Mesenchymal stem cell (in vitro differentiated cells and primary cell): ENCODE measurements around the gene ZRANB1.

ENCODE experiments used
- DNase-seq: peaks from one replicate; pipeline ENCODE4 v3.0.0-alpha.2; 2013
- H2AFZ ChIP-seq: one replicate; pipeline ENCODE4 v1.6.1; 2013; ENCODE audit warnings: low read depth, mild to moderate bottlenecking, control low read depth, inconsistent platforms, low read length, moderate library complexity
- H2AK5ac ChIP-seq: 2 replicates; pipeline ENCODE4 v1.6.1; 2013; ENCODE audit warnings: low read length, moderate library complexity, mild to moderate bottlenecking, inconsistent platforms; ENCODE audit not compliant: severe bottlenecking
- H2BK120ac ChIP-seq: one replicate; pipeline ENCODE4 v1.6.1; 2013; ENCODE audit warnings: low read depth, mild to moderate bottlenecking, inconsistent platforms, low read length, moderate library complexity
- H2BK12ac ChIP-seq, 2 experiments: one replicate each; pipeline ENCODE4 v1.6.1; 2013; ENCODE audit warnings: inconsistent platforms in 2 of 2, low read length in 2 of 2, mild to moderate bottlenecking in 2 of 2, moderate library complexity in 2 of 2, control low read depth in 1 of 2
- H2BK15ac ChIP-seq: one replicate; pipeline ENCODE4 v1.6.1; 2013; ENCODE audit warnings: mild to moderate bottlenecking, low read depth, inconsistent platforms; ENCODE audit not compliant: poor library complexity, severe bottlenecking
- H2BK5ac ChIP-seq: 2 replicates; pipeline ENCODE4 v1.6.1; 2013; ENCODE audit warnings: low read depth, mild to moderate bottlenecking, low read length, control low read depth, inconsistent platforms; ENCODE audit not compliant: poor library complexity, severe bottlenecking
- H3K14ac ChIP-seq, 2 experiments: one replicate each; pipeline ENCODE4 v1.6.1; 2013; ENCODE audit warnings: inconsistent platforms in 2 of 2, low read length in 2 of 2, control low read depth in 1 of 2, mild to moderate bottlenecking in 1 of 2, moderate library complexity in 1 of 2
- H3K18ac ChIP-seq, 2 experiments: one replicate each; pipeline ENCODE4 v1.6.1; 2013; ENCODE audit warnings: inconsistent platforms in 2 of 2, low read length in 2 of 2, control low read depth in 1 of 2, low read depth in 1 of 2, mild to moderate bottlenecking in 1 of 2
- H3K23ac ChIP-seq, 2 experiments: one replicate each; pipeline ENCODE4 v1.6.1; 2013; ENCODE audit warnings: inconsistent platforms in 2 of 2, low read length in 2 of 2, mild to moderate bottlenecking in 2 of 2, moderate library complexity in 2 of 2, control low read depth in 1 of 2
- H3K27ac ChIP-seq: 2 replicates; pipeline ENCODE4 v1.5.1; 2013; ENCODE audit warnings: mild to moderate bottlenecking, moderate library complexity, low read length, control low read depth, inconsistent platforms; ENCODE audit not compliant: poor library complexity, severe bottlenecking
- H3K27me3 ChIP-seq, 2 experiments: 2 replicates each; pipeline versions ENCODE4 v1.6.1 to v1.7.0; 2013; ENCODE audit warnings: low read length in 2 of 2, mild to moderate bottlenecking in 2 of 2, moderate library complexity in 2 of 2, control low read depth in 1 of 2, inconsistent platforms in 1 of 2; ENCODE audit not compliant: control insufficient read depth in 1 of 2, insufficient read depth in 1 of 2
- H3K36me3 ChIP-seq, 2 experiments: 2 replicates each; pipeline versions ENCODE4 v1.6.1 to v1.7.0; 2013; ENCODE audit warnings: low read length in 2 of 2, control low read depth in 1 of 2, inconsistent platforms in 1 of 2, low read depth in 1 of 2, mild to moderate bottlenecking in 1 of 2; ENCODE audit not compliant: insufficient read depth in 2 of 2, control insufficient read depth in 1 of 2
- H3K4ac ChIP-seq, 2 experiments: one replicate each; pipeline ENCODE4 v1.6.1; 2013; ENCODE audit warnings: inconsistent platforms in 2 of 2, low read length in 2 of 2, mild to moderate bottlenecking in 2 of 2, moderate library complexity in 2 of 2, control low read depth in 1 of 2, low read depth in 1 of 2
- H3K4me1 ChIP-seq: 2 replicates; pipeline ENCODE4 v1.6.1; 2013; ENCODE audit warnings: low read depth, low read length, control low read depth; ENCODE audit not compliant: control insufficient read depth, insufficient read depth
- H3K4me2 ChIP-seq: 2 replicates; pipeline ENCODE4 v1.6.1; 2013; ENCODE audit warnings: low read length, mild to moderate bottlenecking, inconsistent platforms; ENCODE audit not compliant: poor library complexity, severe bottlenecking
- H3K4me3 ChIP-seq, 2 experiments: 2 replicates each; pipeline versions ENCODE4 v1.5.1 to v1.7.0; 2013; ENCODE audit warnings: low read length in 2 of 2, mild to moderate bottlenecking in 2 of 2, control low read depth in 1 of 2, low read depth in 1 of 2; ENCODE audit not compliant: insufficient read depth in 1 of 2
- H3K79me1 ChIP-seq: replicated peaks from 2 replicates; pipeline ENCODE4 v1.6.1; 2013; ENCODE audit warnings: mild to moderate bottlenecking, control low read depth, low read length, inconsistent platforms; ENCODE audit not compliant: poor library complexity, severe bottlenecking
- H3K9ac ChIP-seq: 2 replicates; pipeline ENCODE4 v1.7.0; 2013; ENCODE audit warnings: mild to moderate bottlenecking, low read length, moderate library complexity
- H3K9me3 ChIP-seq: 2 replicates; pipeline ENCODE4 v1.7.0; 2013; ENCODE audit warnings: mild to moderate bottlenecking, low read length; ENCODE audit not compliant: control insufficient read depth
- H4K8ac ChIP-seq: one replicate; pipeline ENCODE4 v1.6.1; 2013; ENCODE audit warnings: inconsistent platforms, mild to moderate bottlenecking, low read length, moderate library complexity
- H4K91ac ChIP-seq: one replicate; pipeline ENCODE4 v1.6.1; 2013; ENCODE audit warnings: mild to moderate bottlenecking, low read length, inconsistent platforms
- WGBS: methylation state at CpG from one replicate; pipeline ENCODE4 v1.1.7; 2013; ENCODE audit warnings: mixed read lengths; 5-methylcytosine and 5-hydroxymethylcytosine counted together

The ZRANB1 gene

DNA sequence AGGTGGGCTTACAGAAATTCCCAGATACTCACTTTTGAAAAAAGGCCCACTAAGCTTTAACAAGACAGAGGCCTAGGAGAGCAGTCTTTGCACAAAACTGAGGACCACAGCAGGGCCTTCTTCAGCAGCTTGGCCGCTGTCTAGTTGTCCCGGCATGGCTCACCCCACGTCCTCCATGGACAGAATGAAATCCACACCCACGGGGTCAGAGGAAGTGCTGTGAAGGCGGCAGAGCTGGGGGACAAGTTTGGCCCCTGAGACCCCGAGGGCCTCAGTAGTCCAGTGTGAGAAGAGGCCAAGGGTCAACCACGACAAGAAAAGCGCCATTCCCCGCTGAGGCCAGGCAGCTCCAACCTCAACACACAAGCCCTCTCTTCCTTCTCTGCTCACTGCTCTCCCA lies 78.9 kb downstream of the ZRANB1 start:
- H2BK12ac ChIP-seq, result no peak overlapping the region
- no peak overlapping the region for H3K4me3 ChIP-seq
- no peak overlapping the region for H3K4ac ChIP-seq
- H3K9me3 ChIP-seq, result no peaks in the 10 kb centered on the region
- no peak overlapping the region for H3K9ac ChIP-seq
- H2BK15ac ChIP-seq, result no peak overlapping the region
- peaks cover 19 to 56% of the 10 kb centered on the region in 2 experiments for H3K36me3 ChIP-seq
- H4K91ac ChIP-seq, result no peak overlapping the region
- peak overlapping the region in 1 of 2 experiments; percentile 24 for H3K23ac ChIP-seq
- H3K79me1 ChIP-seq, result peaks cover 69% of the 10 kb centered on the region
- no peak overlapping the region for H3K14ac ChIP-seq
- no peak overlapping the region for H3K4me2 ChIP-seq
- no peak overlapping the region for H4K8ac ChIP-seq
- no peak overlapping the region for H2AK5ac ChIP-seq
- peaks cover 39% of the 10 kb centered on the region for H3K4me1 ChIP-seq
- over 99% methylated on average over 9 of the region's 9 CpGs for WGBS
- H2BK5ac ChIP-seq, result no peak overlapping the region
- no peak overlapping the region for H2AFZ ChIP-seq
- H3K27ac ChIP-seq, result no peak overlapping the region
- H3K27me3 ChIP-seq, result no peaks in the 10 kb centered on the region
- DNase-seq, result no peak
- H3K18ac ChIP-seq, result no peak overlapping the region
- H2BK120ac ChIP-seq, result no peak overlapping the region

DNA sequence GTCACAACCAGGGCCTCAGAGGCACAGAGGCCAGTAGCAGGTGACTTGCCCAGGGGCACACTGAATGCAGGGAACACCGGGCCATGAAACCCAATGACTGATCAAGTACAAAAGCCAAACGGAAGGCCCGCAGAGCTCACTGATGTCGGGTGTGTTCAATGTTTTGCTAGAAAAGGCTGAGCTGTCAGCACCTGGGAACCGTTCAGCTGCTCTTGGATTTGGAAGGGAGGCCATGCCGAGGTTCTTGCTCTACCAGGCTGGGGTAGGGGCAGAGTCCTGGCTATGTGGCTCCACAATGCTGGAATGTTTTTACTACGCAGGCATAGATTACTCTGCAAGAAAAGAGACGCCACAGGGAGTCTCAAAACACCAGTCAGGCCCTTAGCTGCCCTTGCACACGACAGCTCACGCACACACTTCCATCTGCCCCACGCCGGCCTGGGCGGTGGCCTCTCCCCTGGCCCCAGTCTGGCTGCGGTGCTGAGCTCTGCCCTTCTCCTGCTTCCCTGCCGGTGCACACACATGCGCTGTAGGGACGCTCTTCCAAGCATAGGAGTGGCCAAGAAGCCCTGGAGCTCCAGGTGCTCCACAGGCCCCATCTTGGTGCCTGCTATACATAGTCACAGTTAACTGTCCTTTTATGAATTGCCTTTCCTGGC lies 79.9 kb downstream of the ZRANB1 start:
- no peak for DNase-seq
- H3K36me3 ChIP-seq, result peaks cover 23 to 57% of the 10 kb centered on the region in 2 experiments
- H3K9me3 ChIP-seq, result no peaks in the 10 kb centered on the region
- no peak overlapping the region for H2BK5ac ChIP-seq
- H4K91ac ChIP-seq, result no peak overlapping the region
- no peak overlapping the region for H3K9ac ChIP-seq
- peaks cover 40% of the 10 kb centered on the region for H3K4me1 ChIP-seq
- H2BK120ac ChIP-seq, result no peak overlapping the region
- WGBS, result 93% methylated on average over 17 of the region's 17 CpGs
- H3K4me3 ChIP-seq, result no peak overlapping the region
- no peak overlapping the region for H3K14ac ChIP-seq
- no peak overlapping the region for H3K4me2 ChIP-seq
- H3K23ac ChIP-seq, result peak overlapping the region in 1 of 2 experiments; percentile 23
- no peak overlapping the region for H2BK15ac ChIP-seq
- no peaks in the 10 kb centered on the region for H3K27me3 ChIP-seq
- no peak overlapping the region for H4K8ac ChIP-seq
- no peak overlapping the region for H3K4ac ChIP-seq
- H2AFZ ChIP-seq, result no peak overlapping the region
- peaks cover 72% of the 10 kb centered on the region for H3K79me1 ChIP-seq
- H3K27ac ChIP-seq, result peak overlapping the region; percentile 19
- H2AK5ac ChIP-seq, result no peak overlapping the region
- H3K18ac ChIP-seq, result peak overlapping the region in 1 of 2 experiments; percentile 38
- no peak overlapping the region for H2BK12ac ChIP-seq

DNA sequence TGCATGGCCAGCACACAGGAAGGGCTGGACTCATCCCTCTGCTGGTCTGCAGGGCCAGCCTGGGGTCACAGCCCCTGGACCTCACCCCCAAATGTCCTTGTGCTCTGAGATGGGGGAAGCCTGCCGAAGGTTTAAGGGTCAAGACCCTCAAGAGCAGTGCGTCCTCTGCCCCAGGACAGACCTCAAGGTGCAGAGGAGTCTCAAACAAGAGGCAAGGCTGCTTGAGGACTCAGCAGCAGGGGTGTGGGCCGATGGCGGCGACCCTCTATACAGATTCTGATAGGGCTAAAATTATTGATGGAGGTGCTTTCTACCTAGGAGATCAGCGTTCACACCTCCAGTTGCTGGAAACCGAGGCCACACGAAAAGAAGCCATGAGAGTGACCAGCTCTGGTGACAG lies 80.7 kb downstream of the ZRANB1 start:
- Histone ChIP-seq H4K91ac (no peak overlapping the region), H3K23ac (no peak overlapping the region), H4K8ac (no peak overlapping the region), H2BK5ac (no peak overlapping the region), H3K27me3 (no peaks in the 10 kb centered on the region), H3K79me1 (peaks cover 72% of the 10 kb centered on the region), H3K27ac (no peak overlapping the region), H3K4me3 (no peak overlapping the region), H3K18ac (no peak overlapping the region), H3K14ac (no peak overlapping the region), H2BK120ac (no peak overlapping the region), H2AFZ (no peak overlapping the region), H3K9ac (no peak overlapping the region), H3K4me1 (peaks cover 34% of the 10 kb centered on the region), H2AK5ac (no peak overlapping the region), H2BK15ac (no peak overlapping the region), H3K36me3 (peaks cover 26 to 61% of the 10 kb centered on the region in 2 experiments), H3K4me2 (no peak overlapping the region), H2BK12ac (no peak overlapping the region), H3K9me3 (no peaks in the 10 kb centered on the region), H3K4ac (no peak overlapping the region)
- no peak for DNase-seq
- WGBS, result 99% methylated on average over 8 of the region's 8 CpGs

DNA sequence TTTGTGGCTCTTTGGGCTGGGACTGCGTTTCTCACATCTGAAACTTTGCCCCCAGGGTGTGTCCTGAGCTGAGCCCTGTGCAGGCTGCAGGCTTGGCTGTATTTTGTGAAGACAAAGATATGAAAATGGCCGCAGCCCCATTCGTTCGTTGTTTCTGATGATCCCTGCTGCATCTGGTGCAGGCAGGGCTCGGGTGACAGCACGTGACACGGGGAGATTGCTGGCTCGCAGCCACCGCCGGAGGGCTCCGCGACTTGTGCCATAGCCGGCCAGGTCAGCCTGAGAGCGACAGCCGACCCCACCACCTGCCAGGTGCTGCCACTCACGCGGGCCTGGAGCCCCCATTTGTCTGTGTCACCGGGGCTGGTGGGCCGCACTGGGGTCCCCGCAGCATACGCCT lies 81.3 kb downstream of the ZRANB1 start:
- Histone ChIP-seq H3K4me1 (peaks cover 29% of the 10 kb centered on the region), H2BK120ac (no peak overlapping the region), H3K18ac (no peak overlapping the region), H3K4me3 (no peak overlapping the region), H3K36me3 (peaks cover 26 to 65% of the 10 kb centered on the region in 2 experiments), H4K91ac (no peak overlapping the region), H3K79me1 (peaks cover 74% of the 10 kb centered on the region), H3K27ac (no peak overlapping the region), H2BK15ac (no peak overlapping the region), H3K4ac (no peak overlapping the region), H2BK5ac (no peak overlapping the region), H3K23ac (no peak overlapping the region), H3K4me2 (no peak overlapping the region), H3K14ac (no peak overlapping the region), H2AFZ (no peak overlapping the region), H3K9ac (peak overlapping the region; percentile 39), H2BK12ac (no peak overlapping the region), H3K27me3 (no peaks in the 10 kb centered on the region), H4K8ac (no peak overlapping the region), H3K9me3 (no peaks in the 10 kb centered on the region), H2AK5ac (no peak overlapping the region)
- DNase-seq, result no peak
- WGBS, result 95% methylated on average over 21 of the region's 21 CpGs
